ENCODE data around the gene CENPH. TPM values are rescaled to one million over a fixed set of nuclear protein-coding genes. Genes with fewer than 3 reads are reported as not detected.

Gene CENPH
- total and polyA plus RNA-seq, 12 donors, result 0.69 to 9.8 (median 2.6) TPM; not detected in 1

- no peaks in the 10 kb centered on the region for H3K9me3 ChIP-seq (replicated peaks in 1 of 3)
- H3K4me3 ChIP-seq, result no peak overlapping the region
- DNase-seq, result no peak
- TF ChIP-seq CTCF (IDR thresholded peaks at IDR 0.05), result no peak
- TF ChIP-seq POLR2A (IDR thresholded peaks at IDR 0.05), result no peak
- H3K4me1 ChIP-seq (replicated peaks in 1 of 2), result no peaks in the 10 kb centered on the region
- 93 to 99% (median 95%) methylated on average over 3 of the region's 3 CpGs for WGBS, 4 donors
- H3K27me3 ChIP-seq, result no peaks in the 10 kb centered on the region
- no peaks in the 10 kb centered on the region for H3K36me3 ChIP-seq (replicated peaks in 1 of 2)
- H3K27ac ChIP-seq, result no peak overlapping the region
- intact Hi-C loops (cut with DNase I), result no loop called here
Measured at GRCh38 chr5:69158039-69158438, 31.3 kb upstream of the CENPH start.

GRCh38 chr5:69160651-69161050 lies 28.7 kb upstream of the CENPH start:
- H3K27ac ChIP-seq, result no peak overlapping the region
- intact Hi-C loops (cut with DNase I), result no loop called here
- TF ChIP-seq POLR2A (IDR thresholded peaks at IDR 0.05) (no peak), CTCF (IDR thresholded peaks at IDR 0.05) (no peak)
- whole genome bisulfite sequencing, 4 donors, result 90 to 95% (median 94%) methylated on average over 15 to 16 of the region's 16 CpGs
- H3K4me1 ChIP-seq (replicated peaks in 1 of 2), result no peaks in the 10 kb centered on the region
- H3K4me3 ChIP-seq, result no peak overlapping the region
- H3K27me3 ChIP-seq, result no peaks in the 10 kb centered on the region
- H3K9me3 ChIP-seq (replicated peaks in 1 of 3), result no peaks in the 10 kb centered on the region
- no peak for DNase-seq
- H3K36me3 ChIP-seq (replicated peaks in 1 of 2), result no peaks in the 10 kb centered on the region

- Histone ChIP-seq H3K4me1 (replicated peaks in 1 of 2) (peaks cover 9 to 10% of the 10 kb centered on the region in 2 donors), H3K36me3 (replicated peaks in 1 of 2) (no peaks in the 10 kb centered on the region), H3K4me3 (peak within 1 kb of the TSS; percentile 22 to 94 (median 55)), H3K27me3 (no peaks in the 10 kb centered on the region), H3K9me3 (replicated peaks in 1 of 3) (no peaks in the 10 kb centered on the region), H3K27ac (peak within 1 kb of the TSS in 2 of 5 donors; percentile 19 to 28)
- WGBS, 4 donors, result 1 to 4% (median 2%) methylated on average over 18 to 50 of the region's 50 CpGs
- intact Hi-C loops (cut with DNase I), result no loop called here
- DNase-seq, result peak; percentile 97 to 99 (median 98)
- TF ChIP-seq CTCF (IDR thresholded peaks at IDR 0.05) (peak in 1 of 6 experiments; percentile 7), POLR2A (IDR thresholded peaks at IDR 0.05) (peak in 1 of 2 donors; percentile 62)
Measured at GRCh38 chr5:69166686-69167492, 22.5 kb upstream of the CENPH start, which contains the start of gene CCNB1. Gene CCNB1, plus strand, starts transcription at chr5:69167150. Its CDS starts 113 bp downstream, at chr5:69167263.

DNA sequence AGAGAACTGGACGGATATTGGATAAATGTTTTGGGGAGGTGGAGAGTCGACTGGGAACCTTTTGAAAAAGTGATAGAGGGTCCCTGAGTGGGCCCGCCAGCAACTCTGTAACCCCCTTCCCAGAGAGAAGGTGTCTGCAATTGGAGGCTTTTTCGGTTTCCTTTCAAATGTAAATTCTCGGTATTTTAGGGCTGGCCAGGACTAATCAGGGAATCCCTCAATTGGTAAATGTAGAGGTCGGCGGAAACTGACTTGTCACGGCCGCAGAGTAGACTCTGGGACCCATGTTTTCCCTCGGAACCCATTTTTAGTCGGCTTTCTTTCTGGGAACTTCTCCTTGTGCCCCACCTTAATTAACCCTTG lies 21.9 kb upstream of the CENPH start:
- H3K27ac ChIP-seq, result peak overlapping the region in 2 of 5 donors; percentile 19 to 28

More for the DNA sequence above, 21.9 kb upstream of the CENPH start:
- Histone ChIP-seq H3K4me3 (peak overlapping the region in 2 of 4 donors; percentile 50 to 60), H3K27me3 (no peaks in the 10 kb centered on the region), H3K4me1 (replicated peaks in 1 of 2) (peaks cover 9 to 10% of the 10 kb centered on the region in 2 donors), H3K36me3 (replicated peaks in 1 of 2) (no peaks in the 10 kb centered on the region), H3K9me3 (replicated peaks in 1 of 3) (no peaks in the 10 kb centered on the region)
- intact Hi-C loops (cut with DNase I), result no loop called here
- DNase-seq, result no peak
- no peak for TF ChIP-seq POLR2A (IDR thresholded peaks at IDR 0.05)
- WGBS, 4 donors, result 2 to 4% (median 2%) methylated on average over 11 of the region's 11 CpGs
